Adrenal gland (tissue), 5 donors: ENCODE measurements around the gene PRICKLE4.

Experiments used
- CTCF ChIP-seq, 6 experiments: fragments of 450-650 bp in 4 of 6; fragments of 200-600 bp in 2 of 6; sonication (generic) in 1 of 6; IDR thresholded peaks; 1 replicate in 5 of 6; 2 replicates in 1 of 6; pipeline versions ENCODE4 v1.5.1 to v1.8.0; 2016 to 2021; ENCODE audit warnings: antibody characterized with exemption in 6 of 6, mild to moderate bottlenecking in 2 of 6, moderate library complexity in 1 of 6
- POLR2A ChIP-seq, 2 donors: fragments of 450-650 bp; IDR thresholded peaks; one replicate each; pipeline ENCODE4 v1.6.1; 2017; ENCODE audit warnings: antibody characterized with exemption in 2 of 2, mild to moderate bottlenecking in 2 of 2, moderate library complexity in 1 of 2
- donor health status: DM: no; HTN: no; CAD: no.

- TF ChIP-seq CTCF (IDR thresholded peaks at IDR 0.05): no peak
- no peak for TF ChIP-seq POLR2A (IDR thresholded peaks at IDR 0.05)
Observed at GRCh38 chr6:41740366-41741162, 40.0 kb upstream of the PRICKLE4 start.
